Measurements from ENCODE around the gene LGALS7.
"Not testable (repeated sequence)": the region's sequence is repeated elsewhere in the genome, so short reads cannot be mapped to it uniquely, and the experiment has no call there.

LGALS7 gene

DNA sequence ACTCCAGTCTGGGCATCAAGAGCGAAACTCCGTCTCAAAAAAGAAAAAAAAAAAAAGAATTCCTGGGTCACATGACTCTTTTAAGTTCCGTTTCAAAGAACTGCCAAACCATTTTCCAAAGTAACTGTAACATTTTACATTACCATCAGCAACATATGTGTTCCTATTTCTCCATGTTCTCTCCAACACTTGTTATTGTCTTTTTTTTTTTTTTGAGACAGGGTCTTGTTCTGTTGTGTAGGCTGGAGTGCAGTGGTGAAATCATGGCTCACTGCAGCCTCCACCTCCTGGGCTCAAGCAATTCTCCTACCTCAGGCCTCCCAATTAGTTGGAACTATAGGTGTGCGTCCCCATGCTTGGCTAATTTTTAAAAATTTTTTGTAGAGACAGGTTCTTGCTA is 22.2 kb upstream of the LGALS7 start:
- TF ChIP-seq, protein P1, sequence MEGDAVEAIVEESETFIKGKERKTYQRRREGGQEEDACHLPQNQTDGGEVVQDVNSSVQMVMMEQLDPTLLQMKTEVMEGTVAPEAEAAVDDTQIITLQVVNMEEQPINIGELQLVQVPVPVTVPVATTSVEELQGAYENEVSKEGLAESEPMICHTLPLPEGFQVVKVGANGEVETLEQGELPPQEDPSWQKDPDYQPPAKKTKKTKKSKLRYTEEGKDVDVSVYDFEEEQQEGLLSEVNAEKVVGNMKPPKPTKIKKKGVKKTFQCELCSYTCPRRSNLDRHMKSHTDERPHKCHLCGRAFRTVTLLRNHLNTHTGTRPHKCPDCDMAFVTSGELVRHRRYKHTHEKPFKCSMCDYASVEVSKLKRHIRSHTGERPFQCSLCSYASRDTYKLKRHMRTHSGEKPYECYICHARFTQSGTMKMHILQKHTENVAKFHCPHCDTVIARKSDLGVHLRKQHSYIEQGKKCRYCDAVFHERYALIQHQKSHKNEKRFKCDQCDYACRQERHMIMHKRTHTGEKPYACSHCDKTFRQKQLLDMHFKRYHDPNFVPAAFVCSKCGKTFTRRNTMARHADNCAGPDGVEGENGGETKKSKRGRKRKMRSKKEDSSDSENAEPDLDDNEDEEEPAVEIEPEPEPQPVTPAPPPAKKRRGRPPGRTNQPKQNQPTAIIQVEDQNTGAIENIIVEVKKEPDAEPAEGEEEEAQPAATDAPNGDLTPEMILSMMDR (IDR thresholded peaks at IDR 0.05; ENCODE audit: control insufficient read depth, extremely low read depth, insufficient read depth), result no peak
- DNase-seq (ENCODE audit: low read depth), result no peak
- no peak overlapping the region for H3K4me3 ChIP-seq (ENCODE audit: low read depth, low read length)

DNA sequence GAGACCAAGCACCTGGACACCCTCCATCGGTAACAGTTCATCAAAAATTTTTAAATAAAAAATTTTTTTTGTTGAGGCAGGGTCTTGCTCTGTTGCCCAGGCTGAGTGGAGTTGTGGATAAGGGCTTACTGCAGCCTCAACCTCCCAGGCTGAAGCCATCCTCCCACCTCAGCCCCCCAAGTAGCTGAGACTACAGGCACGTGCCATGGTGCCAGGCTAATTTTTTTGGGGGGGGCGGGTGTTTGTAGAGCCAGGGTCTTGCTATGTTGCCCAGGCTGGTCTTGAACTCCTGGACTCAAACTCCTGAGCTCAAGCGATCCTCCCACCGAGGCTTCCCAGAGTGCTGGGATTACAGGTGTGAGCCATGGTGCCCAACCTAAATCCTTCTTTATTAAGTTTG is 20.4 kb upstream of the LGALS7 start:
- H3K4me3 ChIP-seq (ENCODE audit: low read depth, low read length), result no peak overlapping the region
- TF ChIP-seq, protein P1 (IDR thresholded peaks at IDR 0.05; ENCODE audit: control insufficient read depth, extremely low read depth, insufficient read depth), result no peak
- no peak for DNase-seq (ENCODE audit: low read depth)

DNA sequence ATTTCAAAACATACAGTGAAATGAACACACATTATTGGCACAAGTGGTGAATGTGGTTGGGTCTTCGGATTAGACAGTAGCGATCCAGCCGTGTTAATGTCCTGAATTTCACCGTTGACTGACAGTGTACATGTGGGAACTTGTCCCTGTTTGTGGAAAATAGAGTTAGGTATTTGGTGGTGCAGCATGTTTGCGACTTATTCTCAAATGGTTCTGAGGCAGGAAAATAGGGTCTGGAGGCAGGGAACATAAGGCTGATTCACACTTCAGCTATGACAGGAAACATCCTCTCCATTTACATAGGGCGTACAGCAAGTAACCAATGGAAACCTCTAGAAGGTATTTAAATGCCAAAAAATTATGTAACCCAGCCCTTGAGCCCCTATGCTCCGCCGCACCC is 19.9 kb upstream of the LGALS7 start:
- no peak overlapping the region for H3K4me3 ChIP-seq (ENCODE audit: low read depth, low read length)
- DNase-seq (ENCODE audit: low read depth), result no peak
- TF ChIP-seq, protein P1 (IDR thresholded peaks at IDR 0.05; ENCODE audit: control insufficient read depth, extremely low read depth, insufficient read depth), result no peak

DNA sequence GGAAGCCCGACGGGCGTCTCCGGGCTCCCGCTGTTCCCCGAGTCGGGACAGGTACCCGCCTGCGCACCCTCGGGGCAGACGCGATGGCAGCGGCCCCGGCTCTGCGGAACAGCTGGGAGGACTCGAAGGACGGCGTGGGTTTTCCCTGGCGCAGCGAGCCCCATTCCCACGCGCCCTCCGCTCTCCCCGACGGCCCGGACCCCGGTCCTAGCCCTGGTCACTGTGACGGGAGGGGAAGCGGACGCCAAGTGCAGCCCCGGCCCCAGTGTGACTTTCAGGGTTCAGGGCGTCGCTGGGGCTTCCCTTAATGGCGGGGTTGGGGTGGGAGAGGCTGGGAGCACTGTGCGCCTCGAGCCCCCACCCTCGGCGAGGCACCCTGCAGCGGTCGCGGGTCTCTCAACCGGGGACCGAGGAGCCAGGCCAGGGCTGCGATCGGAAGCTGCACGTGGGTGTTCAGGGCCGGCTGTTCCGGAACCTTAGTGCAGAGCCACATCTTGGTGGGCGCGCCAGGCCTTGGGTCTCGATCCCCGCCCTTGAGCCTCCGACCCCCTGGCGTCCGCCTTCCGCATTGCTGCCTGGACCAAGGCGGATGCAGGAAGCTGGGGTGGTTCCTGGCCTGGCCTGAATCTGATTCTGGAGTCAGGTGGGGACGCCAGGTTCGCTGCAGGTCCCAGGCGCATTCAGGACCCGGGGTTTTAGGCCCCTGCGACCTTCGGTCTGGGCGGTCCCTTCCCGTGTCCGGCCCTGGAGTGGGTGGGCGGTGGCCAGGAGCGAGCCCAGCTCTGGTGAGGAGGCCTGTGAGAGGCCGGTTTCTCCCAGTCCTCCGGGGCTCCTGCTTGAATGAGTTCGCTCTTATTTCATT is 19.2 kb upstream of the LGALS7 start:
- TF ChIP-seq, protein P1 (IDR thresholded peaks at IDR 0.05; ENCODE audit: control insufficient read depth, extremely low read depth, insufficient read depth), result no peak
- no peak overlapping the region for H3K4me3 ChIP-seq (ENCODE audit: low read depth, low read length)
- DNase-seq (ENCODE audit: low read depth), result no peak

DNA sequence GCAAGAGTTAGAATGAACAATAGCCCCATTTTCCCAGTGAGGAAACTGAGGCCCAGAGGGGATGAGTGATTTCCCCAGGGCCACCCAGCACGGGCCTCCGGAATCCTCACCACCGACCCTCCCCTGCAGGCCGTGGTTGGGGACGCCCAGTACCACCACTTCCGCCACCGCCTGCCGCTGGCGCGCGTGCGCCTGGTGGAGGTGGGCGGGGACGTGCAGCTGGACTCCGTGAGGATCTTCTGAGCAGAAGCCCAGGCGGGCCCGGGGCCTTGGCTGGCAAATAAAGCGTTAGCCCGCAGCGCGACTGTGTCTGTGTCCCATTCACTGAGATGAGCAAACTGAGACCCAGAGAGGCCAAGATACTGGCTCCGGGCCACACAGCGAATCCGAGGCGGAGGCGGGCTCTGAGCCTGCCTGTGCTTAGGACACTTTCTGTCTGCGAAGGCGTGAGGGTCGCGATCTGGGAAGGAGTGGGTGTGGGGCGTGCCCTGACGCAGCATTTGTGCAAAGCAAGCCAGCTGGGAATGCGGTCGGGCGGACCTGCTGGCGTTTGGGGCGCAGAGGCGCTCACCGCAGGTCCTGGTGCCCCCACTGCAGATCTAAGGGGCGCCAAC is 18.2 kb upstream of the LGALS7 start:
- H3K4me3 ChIP-seq (ENCODE audit: low read depth, low read length); DNase-seq (ENCODE audit: low read depth): not testable (repeated sequence)

DNA sequence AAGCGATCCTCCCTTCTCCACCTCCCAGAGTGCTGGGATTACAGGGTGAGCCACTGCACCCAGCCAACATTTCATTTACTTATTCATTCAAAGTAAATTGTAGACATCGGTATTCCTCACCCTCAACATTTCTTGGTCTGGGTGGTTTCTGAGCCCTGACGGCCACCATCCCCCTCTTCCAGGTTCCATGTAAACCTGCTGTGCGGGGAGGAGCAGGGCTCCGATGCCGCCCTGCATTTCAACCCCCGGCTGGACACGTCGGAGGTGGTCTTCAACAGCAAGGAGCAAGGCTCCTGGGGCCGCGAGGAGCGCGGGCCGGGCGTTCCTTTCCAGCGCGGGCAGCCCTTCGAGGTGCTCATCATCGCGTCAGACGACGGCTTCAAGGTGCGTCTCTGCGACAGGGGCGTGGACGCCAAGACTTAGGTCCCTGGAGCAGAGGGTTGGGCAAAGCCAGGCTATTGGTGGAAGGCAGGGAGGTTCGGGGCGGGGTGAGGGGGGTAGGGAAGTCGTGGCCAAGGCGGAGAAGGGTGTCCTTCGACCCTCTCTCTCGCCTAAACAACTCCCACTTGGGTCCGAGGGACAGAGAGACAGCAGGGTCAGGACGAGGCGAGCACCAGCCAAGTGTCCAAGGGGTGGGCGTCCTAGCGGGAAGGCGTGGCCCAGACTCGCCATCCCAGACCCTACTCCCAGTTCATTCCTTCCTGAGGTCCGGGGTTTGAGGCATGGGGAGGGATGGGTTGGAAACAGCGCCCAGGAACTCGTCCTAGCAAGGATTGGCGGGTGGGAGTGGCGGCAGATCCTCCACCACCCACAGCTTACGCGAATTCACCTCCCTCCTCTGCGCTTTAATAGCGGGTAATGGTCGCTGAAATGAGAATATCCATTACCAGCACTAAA is 17.4 kb upstream of the LGALS7 start:
- H3K4me3 ChIP-seq (ENCODE audit: low read depth, low read length); DNase-seq (ENCODE audit: low read depth): not testable (repeated sequence)

DNA sequence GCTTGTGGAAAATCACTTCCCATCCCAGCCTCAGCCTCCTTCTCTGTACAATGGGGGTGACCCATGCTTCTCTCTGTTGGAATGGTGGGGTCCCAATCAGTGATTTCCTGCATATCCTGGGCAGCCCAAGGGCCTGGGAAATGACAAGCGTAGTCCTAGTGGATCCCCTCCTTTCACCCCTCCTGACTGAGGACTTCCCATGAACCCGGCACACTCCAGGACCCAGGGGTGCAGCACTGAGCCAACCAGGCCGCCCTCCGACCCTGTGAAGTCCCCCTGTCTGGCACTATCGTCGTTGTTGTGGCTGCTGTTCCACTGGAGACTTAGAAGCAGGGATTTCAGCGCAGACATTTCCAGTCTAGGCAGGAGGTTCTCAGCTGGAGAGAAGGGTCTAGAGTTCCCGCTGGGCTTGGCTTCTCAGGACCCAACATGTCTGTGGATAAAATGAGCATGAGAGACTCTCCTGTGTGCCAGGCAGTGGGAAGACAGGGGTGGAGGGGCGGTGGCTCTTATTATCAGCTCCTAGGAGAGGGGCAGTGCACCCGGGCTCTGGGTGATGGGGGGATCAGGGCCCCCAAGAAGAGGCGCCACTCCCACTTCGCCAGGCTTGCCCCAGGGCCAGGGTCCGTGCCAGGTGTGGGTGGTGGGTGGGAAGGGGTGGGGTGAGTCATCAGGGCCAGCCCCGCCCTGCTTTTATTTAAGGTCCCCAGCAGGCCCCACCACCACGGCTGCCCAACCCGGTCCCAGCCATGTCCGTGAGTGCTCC is 15.3 kb upstream of the LGALS7 start, which contains the start of gene LGALS7B:
Gene LGALS7B, plus strand, starts transcription at position 723 of the 766 bp plus-strand sequence. Its CDS starts 27 bp downstream, at position 750.
- H3K4me3 ChIP-seq (ENCODE audit: low read depth, low read length), result no peak within 1 kb of the TSS
- no peak for DNase-seq (ENCODE audit: low read depth)
- TF ChIP-seq, protein P1 (IDR thresholded peaks at IDR 0.05; ENCODE audit: control insufficient read depth, extremely low read depth, insufficient read depth), result no peak
